GM18907 (cell line): ENCODE data around the gene PLSCR1.
"Not testable (repeated sequence)": the region's sequence is repeated elsewhere in the genome, so short reads cannot be mapped to it uniquely, and the experiment has no call there.

Experiments used
- ATAC-seq: cut with Tn5 transposase; IDR thresholded peaks from one replicate; pipeline ENCODE4 v1.9.1; 2021; ENCODE audit warnings: mild to moderate bottlenecking, moderate library complexity; ENCODE audit not compliant: unreplicated experiment

The PLSCR1 gene

GRCh38 chr3:146476094-146476740 lies 68.2 kb downstream of the PLSCR1 start:
- ATAC-seq: no peak

- not testable (repeated sequence) for ATAC-seq
Observed at GRCh38 chr3:146474976-146475375, 69.4 kb downstream of the PLSCR1 start.

DNA sequence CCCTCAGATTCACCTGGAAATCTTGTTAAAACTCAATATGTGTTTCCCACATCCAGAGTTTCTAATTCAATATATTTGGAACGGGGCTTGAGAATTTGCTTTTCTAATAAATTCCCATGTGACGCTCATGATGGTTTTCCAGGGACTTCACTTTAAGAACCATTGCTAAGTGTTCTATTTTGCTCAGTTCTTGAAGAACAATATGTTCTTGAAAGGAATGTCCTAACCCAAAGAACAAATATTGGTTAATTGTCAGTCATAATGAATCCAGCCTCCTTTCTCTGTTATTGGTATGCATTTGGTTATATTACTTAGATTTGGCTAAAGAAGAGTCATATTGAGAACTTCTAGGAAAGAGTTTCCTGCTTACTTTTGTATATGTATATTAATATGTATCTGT lies 70.7 kb downstream of the PLSCR1 start:
- no peak for ATAC-seq

- no peak for ATAC-seq
Observed at GRCh38 chr3:146472611-146473010, 71.8 kb downstream of the PLSCR1 start.

- ATAC-seq: no peak
Observed at GRCh38 chr3:146471012-146471411, 73.4 kb downstream of the PLSCR1 start.

DNA sequence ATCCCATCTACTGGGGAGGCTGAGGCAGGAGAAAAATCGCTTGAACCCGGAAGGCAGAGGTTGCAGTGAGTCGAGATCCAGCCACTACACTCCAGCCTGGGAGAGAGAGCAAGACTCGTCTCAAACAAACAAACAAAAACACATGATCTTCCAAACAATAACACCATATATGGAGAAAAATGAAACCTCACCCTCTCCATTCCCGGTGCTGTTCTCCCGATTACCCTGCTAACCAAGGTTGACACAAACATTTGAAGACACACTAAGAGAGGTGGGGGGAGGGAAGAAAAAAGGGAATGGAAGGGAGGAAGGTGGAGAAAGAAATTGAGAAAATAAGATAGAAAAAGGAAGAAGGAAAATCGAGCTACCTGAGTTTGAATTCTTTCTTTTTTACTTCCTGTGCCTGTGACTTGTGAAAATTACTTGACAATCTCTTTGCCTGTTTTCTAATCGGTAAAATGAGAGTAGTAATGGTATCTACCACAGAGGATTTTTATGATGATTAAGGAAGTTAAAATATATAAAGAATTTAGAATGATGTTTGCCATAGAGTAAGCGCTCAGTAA lies 73.9 kb downstream of the PLSCR1 start:
- no peak for ATAC-seq

GRCh38 chr3:146469150-146470017 lies 75.0 kb downstream of the PLSCR1 start, which contains the start of gene PLSCR2:
Gene PLSCR2 (minus strand): TSS chr3:146469561. CDS start chr3:146459904, 9,657 bp downstream.
- ATAC-seq: peak; percentile 98

GRCh38 chr3:146468671-146469149 lies 75.7 kb downstream of the PLSCR1 start:
- ATAC-seq: no peak

- no peak for ATAC-seq
Observed at GRCh38 chr3:146468234-146468633, 76.2 kb downstream of the PLSCR1 start.

DNA sequence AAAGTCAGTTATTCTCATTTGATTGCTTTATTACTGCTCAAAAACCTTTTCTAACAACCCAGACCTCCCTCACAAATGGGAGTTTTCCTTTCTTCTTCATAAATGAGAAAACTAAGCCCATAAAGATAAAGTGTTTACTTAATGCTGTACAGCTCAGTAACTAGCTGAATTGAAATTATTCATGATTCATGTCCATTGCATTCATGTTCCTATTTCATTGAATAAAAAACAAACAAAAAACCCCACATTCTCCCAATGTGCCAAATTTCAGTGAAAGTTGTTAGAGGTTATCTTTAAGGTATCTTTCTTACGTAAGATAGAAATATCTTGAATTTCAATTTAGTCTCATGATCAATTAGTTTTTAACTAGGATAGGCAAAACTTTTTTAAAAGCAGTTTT lies 77.8 kb downstream of the PLSCR1 start:
- no peak for ATAC-seq

GRCh38 chr3:146465693-146466465 lies 78.5 kb downstream of the PLSCR1 start:
- ATAC-seq: no peak
